HepG2 (cell line): ENCODE results near the gene LIME1. TPM values are rescaled to one million over a fixed set of nuclear protein-coding genes. Genes with fewer than 3 reads are reported as not detected.

Experiments
- BHLHE40 ChIP-seq: IDR thresholded peaks from 2 replicates; pipeline ENCODE4 v1.6.1; 2011; ENCODE audit warnings: low read length, improper control_type of control experiment
- KDM2A ChIP-seq: sonication (generic); formaldehyde crosslinking; IDR thresholded peaks from 2 replicates; pipeline ENCODE4 v1.4.0; 2020; ENCODE audit warnings: low read depth, missing genetic modification reagents, borderline replicate concordance
- NBN ChIP-seq: fragments of 450-650 bp; conservative IDR thresholded peaks from 2 replicates; pipeline ENCODE4 v1.6.1; 2017
- TGIF2 ChIP-seq: IDR thresholded peaks from 2 replicates; pipeline ENCODE4 v1.6.1; 2016; ENCODE audit warnings: control low read depth, missing compliant biosample characterization
- ZBTB1 ChIP-seq: sonication (generic); formaldehyde crosslinking; IDR thresholded peaks from 2 replicates; pipeline ENCODE4 v1.4.0; 2020; ENCODE audit warnings: missing genetic modification reagents, borderline replicate concordance
- ZNF564 ChIP-seq: sonication (generic); formaldehyde crosslinking; IDR thresholded peaks from 2 replicates; pipeline ENCODE4 v1.8.1; 2023; ENCODE audit warnings: mild to moderate bottlenecking, missing genetic modification reagents
- polyA plus RNA-seq, 8 experiments: library from polyadenylated mRNA; depleted of rRNA in 3 of 8; stranded (reverse) in 7 of 8; unstranded in 1 of 8; fragments of >200 nt; fragmentation: Illumina TruSeq in 4 of 8; extraction: Trizol in 4 of 8; gene quantifications; 2 replicates each; pipeline versions ENCODE4 v1.2.1 to v1.2.3, GENCODE V29; 2011 to 2016; ENCODE audit warnings: low read depth in 4 of 8, missing spikeins in 1 of 8, mixed read lengths in 1 of 8; ENCODE audit not compliant: insufficient read depth in 1 of 8
- total RNA-seq, 5 experiments: library from RNA; depleted of rRNA; stranded (reverse); fragments of >200 nt; fragmentation: Illumina TruSeq; extraction: Trizol; gene quantifications; 2 replicates each; pipeline ENCODE4 v1.2.3, GENCODE V29; 2016; ENCODE audit warnings: low read depth in 1 of 5
- TF ChIP-seq, protein P1 (sequence below): sonication (generic); formaldehyde crosslinking; IDR thresholded peaks from 2 replicates; pipeline ENCODE4 v1.4.0; 2020; ENCODE audit warnings: missing genetic modification reagents, borderline replicate concordance
- TF ChIP-seq, protein P2 (sequence below): sonication (generic); formaldehyde crosslinking; IDR thresholded peaks from 2 replicates; pipeline ENCODE4 v1.8.0; 2022; ENCODE audit warnings: mild to moderate bottlenecking, missing genetic modification reagents, moderate library complexity
- TF ChIP-seq, protein P3 (sequence below), 2 experiments: fragments of 450-650 bp in 1 of 2; sonication (generic) in 1 of 2; formaldehyde crosslinking in 1 of 2; IDR thresholded peaks; 2 replicates each; pipeline versions ENCODE4 v1.6.1 to v1.8.0; 2016 to 2022; ENCODE audit warnings: antibody characterized with exemption in 1 of 2, mild to moderate bottlenecking in 1 of 2, missing genetic modification reagents in 1 of 2
- TF ChIP-seq, protein P4 (sequence below): IDR thresholded peaks from 2 replicates; pipeline ENCODE4 v1.6.1; 2016
- TF ChIP-seq, protein P5 (sequence below): sonication (generic); formaldehyde crosslinking; IDR thresholded peaks from 2 replicates; pipeline ENCODE4 v1.5.1; 2020; ENCODE audit warnings: missing genetic modification reagents, mild to moderate bottlenecking, borderline replicate concordance

Gene LIME1
- total and polyA plus RNA-seq, 2 of the 13 experiments (the other 11 are each of a cell fraction or from before 2014, with no cell fraction given) = 13.0 to 61.5 TPM

DNA sequence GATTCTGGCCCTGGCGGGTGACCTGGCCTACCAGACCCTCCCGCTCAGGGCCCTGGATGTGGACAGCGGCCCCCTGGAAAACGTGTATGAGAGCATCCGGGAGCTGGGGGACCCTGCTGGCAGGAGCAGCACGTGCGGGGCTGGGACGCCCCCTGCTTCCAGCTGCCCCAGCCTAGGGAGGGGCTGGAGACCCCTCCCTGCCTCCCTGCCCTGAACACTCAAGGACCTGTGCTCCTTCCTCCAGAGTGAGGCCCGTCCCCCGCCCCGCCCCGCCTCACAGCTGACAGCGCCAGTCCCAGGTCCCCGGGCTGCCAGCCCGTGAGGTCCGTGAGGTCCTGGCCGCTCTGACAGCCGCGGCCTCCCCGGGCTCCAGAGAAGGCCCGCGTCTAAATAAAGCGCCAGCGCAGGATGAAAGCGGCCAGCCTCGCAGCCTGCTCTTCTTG is 2.2 kb downstream of the LIME1 start (continued):
- TF ChIP-seq, protein P1, sequence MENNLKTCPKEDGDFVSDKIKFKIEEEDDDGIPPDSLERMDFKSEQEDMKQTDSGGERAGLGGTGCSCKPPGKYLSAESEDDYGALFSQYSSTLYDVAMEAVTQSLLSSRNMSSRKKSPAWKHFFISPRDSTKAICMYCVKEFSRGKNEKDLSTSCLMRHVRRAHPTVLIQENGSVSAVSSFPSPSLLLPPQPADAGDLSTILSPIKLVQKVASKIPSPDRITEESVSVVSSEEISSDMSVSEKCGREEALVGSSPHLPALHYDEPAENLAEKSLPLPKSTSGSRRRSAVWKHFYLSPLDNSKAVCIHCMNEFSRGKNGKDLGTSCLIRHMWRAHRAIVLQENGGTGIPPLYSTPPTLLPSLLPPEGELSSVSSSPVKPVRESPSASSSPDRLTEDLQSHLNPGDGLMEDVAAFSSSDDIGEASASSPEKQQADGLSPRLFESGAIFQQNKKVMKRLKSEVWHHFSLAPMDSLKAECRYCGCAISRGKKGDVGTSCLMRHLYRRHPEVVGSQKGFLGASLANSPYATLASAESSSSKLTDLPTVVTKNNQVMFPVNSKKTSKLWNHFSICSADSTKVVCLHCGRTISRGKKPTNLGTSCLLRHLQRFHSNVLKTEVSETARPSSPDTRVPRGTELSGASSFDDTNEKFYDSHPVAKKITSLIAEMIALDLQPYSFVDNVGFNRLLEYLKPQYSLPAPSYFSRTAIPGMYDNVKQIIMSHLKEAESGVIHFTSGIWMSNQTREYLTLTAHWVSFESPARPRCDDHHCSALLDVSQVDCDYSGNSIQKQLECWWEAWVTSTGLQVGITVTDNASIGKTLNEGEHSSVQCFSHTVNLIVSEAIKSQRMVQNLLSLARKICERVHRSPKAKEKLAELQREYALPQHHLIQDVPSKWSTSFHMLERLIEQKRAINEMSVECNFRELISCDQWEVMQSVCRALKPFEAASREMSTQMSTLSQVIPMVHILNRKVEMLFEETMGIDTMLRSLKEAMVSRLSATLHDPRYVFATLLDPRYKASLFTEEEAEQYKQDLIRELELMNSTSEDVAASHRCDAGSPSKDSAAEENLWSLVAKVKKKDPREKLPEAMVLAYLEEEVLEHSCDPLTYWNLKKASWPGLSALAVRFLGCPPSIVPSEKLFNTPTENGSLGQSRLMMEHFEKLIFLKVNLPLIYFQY (CRISPR knock-in tag) = no peak
- TF ChIP-seq KDM2A (CRISPR knock-in tag) = no peak
- TF ChIP-seq ZBTB1 (CRISPR knock-in tag) = no peak; the same call in 1 of the 2 replicates
- no peak for TF ChIP-seq TGIF2 (CRISPR knock-in tag)
- 0 out of 2 replicates have a peak, but pooled peaks have one; percentile 22 for TF ChIP-seq ZNF564
- peak; percentile 70 for TF ChIP-seq BHLHE40
- TF ChIP-seq, protein P2, sequence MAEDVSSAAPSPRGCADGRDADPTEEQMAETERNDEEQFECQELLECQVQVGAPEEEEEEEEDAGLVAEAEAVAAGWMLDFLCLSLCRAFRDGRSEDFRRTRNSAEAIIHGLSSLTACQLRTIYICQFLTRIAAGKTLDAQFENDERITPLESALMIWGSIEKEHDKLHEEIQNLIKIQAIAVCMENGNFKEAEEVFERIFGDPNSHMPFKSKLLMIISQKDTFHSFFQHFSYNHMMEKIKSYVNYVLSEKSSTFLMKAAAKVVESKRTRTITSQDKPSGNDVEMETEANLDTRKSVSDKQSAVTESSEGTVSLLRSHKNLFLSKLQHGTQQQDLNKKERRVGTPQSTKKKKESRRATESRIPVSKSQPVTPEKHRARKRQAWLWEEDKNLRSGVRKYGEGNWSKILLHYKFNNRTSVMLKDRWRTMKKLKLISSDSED (CRISPR knock-in tag) = peak; percentile 27; the same call in 1 of the 2 replicates
- TF ChIP-seq, protein P3, sequence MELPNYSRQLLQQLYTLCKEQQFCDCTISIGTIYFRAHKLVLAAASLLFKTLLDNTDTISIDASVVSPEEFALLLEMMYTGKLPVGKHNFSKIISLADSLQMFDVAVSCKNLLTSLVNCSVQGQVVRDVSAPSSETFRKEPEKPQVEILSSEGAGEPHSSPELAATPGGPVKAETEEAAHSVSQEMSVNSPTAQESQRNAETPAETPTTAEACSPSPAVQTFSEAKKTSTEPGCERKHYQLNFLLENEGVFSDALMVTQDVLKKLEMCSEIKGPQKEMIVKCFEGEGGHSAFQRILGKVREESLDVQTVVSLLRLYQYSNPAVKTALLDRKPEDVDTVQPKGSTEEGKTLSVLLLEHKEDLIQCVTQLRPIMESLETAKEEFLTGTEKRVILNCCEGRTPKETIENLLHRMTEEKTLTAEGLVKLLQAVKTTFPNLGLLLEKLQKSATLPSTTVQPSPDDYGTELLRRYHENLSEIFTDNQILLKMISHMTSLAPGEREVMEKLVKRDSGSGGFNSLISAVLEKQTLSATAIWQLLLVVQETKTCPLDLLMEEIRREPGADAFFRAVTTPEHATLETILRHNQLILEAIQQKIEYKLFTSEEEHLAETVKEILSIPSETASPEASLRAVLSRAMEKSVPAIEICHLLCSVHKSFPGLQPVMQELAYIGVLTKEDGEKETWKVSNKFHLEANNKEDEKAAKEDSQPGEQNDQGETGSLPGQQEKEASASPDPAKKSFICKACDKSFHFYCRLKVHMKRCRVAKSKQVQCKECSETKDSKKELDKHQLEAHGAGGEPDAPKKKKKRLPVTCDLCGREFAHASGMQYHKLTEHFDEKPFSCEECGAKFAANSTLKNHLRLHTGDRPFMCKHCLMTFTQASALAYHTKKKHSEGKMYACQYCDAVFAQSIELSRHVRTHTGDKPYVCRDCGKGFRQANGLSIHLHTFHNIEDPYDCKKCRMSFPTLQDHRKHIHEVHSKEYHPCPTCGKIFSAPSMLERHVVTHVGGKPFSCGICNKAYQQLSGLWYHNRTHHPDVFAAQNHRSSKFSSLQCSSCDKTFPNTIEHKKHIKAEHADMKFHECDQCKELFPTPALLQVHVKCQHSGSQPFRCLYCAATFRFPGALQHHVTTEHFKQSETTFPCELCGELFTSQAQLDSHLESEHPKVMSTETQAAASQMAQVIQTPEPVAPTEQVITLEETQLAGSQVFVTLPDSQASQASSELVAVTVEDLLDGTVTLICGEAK (IDR thresholded peaks at IDR 0.05) = no peak
- TF ChIP-seq, protein P3 (CRISPR knock-in tag; IDR thresholded peaks at IDR 0.05) = no peak
- TF ChIP-seq NBN = no peak
- TF ChIP-seq, protein P4, sequence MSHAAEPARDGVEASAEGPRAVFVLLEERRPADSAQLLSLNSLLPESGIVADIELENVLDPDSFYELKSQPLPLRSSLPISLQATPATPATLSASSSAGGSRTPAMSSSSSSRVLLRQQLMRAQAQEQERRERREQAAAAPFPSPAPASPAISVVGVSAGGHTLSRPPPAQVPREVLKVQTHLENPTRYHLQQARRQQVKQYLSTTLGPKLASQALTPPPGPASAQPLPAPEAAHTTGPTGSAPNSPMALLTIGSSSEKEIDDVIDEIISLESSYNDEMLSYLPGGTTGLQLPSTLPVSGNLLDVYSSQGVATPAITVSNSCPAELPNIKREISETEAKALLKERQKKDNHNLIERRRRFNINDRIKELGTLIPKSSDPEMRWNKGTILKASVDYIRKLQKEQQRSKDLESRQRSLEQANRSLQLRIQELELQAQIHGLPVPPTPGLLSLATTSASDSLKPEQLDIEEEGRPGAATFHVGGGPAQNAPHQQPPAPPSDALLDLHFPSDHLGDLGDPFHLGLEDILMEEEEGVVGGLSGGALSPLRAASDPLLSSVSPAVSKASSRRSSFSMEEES (CRISPR knock-in tag) = no peak
- TF ChIP-seq, protein P5, sequence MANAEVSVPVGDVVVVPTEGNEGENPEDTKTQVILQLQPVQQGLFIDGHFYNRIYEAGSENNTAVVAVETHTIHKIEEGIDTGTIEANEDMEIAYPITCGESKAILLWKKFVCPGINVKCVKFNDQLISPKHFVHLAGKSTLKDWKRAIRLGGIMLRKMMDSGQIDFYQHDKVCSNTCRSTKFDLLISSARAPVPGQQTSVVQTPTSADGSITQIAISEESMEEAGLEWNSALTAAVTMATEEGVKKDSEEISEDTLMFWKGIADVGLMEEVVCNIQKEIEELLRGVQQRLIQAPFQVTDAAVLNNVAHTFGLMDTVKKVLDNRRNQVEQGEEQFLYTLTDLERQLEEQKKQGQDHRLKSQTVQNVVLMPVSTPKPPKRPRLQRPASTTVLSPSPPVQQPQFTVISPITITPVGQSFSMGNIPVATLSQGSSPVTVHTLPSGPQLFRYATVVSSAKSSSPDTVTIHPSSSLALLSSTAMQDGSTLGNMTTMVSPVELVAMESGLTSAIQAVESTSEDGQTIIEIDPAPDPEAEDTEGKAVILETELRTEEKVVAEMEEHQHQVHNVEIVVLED (CRISPR knock-in tag) = no peak
